HepG2 (cell line): ENCODE results near the gene FTCD.

Experiments
- CREB1 ChIP-seq, 2 experiments: fragments of 450-650 bp in 1 of 2; IDR thresholded peaks; 2 replicates each; pipeline ENCODE4 v1.6.1; 2016 to 2017; ENCODE audit warnings: control low read depth in 1 of 2, mild to moderate bottlenecking in 1 of 2, missing compliant biosample characterization in 1 of 2, missing genetic modification characterization in 1 of 2
- KAT7 ChIP-seq: IDR thresholded peaks from 2 replicates; pipeline ENCODE4 v1.6.1; 2018; ENCODE audit warnings: borderline replicate concordance, missing compliant biosample characterization
- NR3C1 ChIP-seq: sonication (generic); formaldehyde crosslinking; IDR thresholded peaks from 2 replicates; pipeline ENCODE4 v1.4.0; 2020; ENCODE audit warnings: missing genetic modification reagents
- POLR2AphosphoS5 ChIP-seq: IDR thresholded peaks from 2 replicates; pipeline ENCODE4 v1.6.1; 2012; ENCODE audit warnings: low read depth, low read length
- SUZ12 ChIP-seq: fragments of 150-350 bp; IDR thresholded peaks from 2 replicates; pipeline ENCODE4 v1.6.1; 2014; ENCODE audit warnings: low read depth, low read length
- TAF1 ChIP-seq: sonication (generic); formaldehyde crosslinking; IDR thresholded peaks from 2 replicates; pipeline ENCODE4 v1.4.0; 2020; ENCODE audit warnings: missing genetic modification reagents
- TBX3 ChIP-seq: fragments of 450-650 bp; IDR thresholded peaks from 2 replicates; pipeline ENCODE4 v1.6.1; 2017; ENCODE audit warnings: antibody characterized with exemption, mild to moderate bottlenecking, inconsistent platforms, borderline replicate concordance
- TCF7L2 ChIP-seq: IDR thresholded peaks from 2 replicates; pipeline ENCODE4 v1.6.1; 2011; ENCODE audit warnings: mild to moderate bottlenecking, low read depth, low read length, moderate library complexity
- ZKSCAN1 ChIP-seq: fragments of 150-350 bp; IDR thresholded peaks from 2 replicates; pipeline ENCODE4 v1.6.1; 2014; ENCODE audit warnings: low read length
- TF ChIP-seq, protein P1 (sequence below): sonication (generic); formaldehyde crosslinking; IDR thresholded peaks from 2 replicates; pipeline ENCODE4 v1.5.0; 2020; ENCODE audit warnings: mild to moderate bottlenecking, missing genetic modification reagents, moderate library complexity

DNA sequence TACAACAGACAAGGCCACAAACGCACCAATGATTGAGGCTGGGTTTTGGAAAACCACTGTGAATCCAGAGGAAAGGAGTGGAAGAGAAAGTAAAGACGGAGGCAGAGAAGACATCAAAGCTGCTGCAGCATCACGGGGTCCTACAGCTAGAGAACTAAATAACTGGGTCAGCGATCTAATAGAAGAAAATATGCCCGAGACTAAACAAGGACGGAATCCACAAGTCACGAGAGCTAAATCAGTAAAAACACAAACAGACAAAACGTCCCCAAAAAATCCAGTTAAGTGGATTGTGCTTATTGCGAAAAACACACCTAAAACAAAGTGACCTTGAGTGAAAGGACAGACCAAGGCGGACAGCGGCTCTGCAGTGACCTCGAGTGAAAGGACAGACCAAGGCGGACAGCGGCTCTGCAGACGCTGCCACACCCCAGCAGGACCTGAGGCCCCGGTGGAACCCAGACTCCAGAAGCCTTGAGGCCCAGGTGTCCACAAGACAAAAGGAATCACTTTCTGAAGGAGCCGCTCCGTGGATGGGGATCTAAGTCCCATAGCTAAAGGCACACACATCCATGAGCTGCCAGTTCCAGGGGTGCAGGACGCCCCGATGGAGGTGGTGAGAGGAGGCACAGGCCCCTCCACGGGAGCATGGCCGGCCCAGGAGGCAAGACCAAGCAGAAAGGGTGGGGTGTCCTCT lies 6.0 kb downstream of the FTCD start:
- TF ChIP-seq TBX3 (no peak), CREB1 (IDR thresholded peaks at IDR 0.05) (no peak), CREB1 (CRISPR knock-in tag; IDR thresholded peaks at IDR 0.05) (no peak), NR3C1 (CRISPR knock-in tag) (no peak), TAF1 (CRISPR knock-in tag) (no peak), TCF7L2 (no peak), POLR2AphosphoS5 (no peak), ZKSCAN1 (no peak), KAT7 (CRISPR knock-in tag) (no peak), SUZ12 (no peak)
- TF ChIP-seq, protein P1, sequence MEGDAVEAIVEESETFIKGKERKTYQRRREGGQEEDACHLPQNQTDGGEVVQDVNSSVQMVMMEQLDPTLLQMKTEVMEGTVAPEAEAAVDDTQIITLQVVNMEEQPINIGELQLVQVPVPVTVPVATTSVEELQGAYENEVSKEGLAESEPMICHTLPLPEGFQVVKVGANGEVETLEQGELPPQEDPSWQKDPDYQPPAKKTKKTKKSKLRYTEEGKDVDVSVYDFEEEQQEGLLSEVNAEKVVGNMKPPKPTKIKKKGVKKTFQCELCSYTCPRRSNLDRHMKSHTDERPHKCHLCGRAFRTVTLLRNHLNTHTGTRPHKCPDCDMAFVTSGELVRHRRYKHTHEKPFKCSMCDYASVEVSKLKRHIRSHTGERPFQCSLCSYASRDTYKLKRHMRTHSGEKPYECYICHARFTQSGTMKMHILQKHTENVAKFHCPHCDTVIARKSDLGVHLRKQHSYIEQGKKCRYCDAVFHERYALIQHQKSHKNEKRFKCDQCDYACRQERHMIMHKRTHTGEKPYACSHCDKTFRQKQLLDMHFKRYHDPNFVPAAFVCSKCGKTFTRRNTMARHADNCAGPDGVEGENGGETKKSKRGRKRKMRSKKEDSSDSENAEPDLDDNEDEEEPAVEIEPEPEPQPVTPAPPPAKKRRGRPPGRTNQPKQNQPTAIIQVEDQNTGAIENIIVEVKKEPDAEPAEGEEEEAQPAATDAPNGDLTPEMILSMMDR (CRISPR knock-in tag) = no peak
